Caki2 (cell line): Measurements from ENCODE around the gene MARK3. TPM values are rescaled to one million over a fixed set of nuclear protein-coding genes. Genes with fewer than 3 reads are reported as not detected.
"Not testable (repeated sequence)": the region's sequence is repeated elsewhere in the genome, so short reads cannot be mapped to it uniquely, and the experiment has no call there.

Experiments used
- DNase-seq: peaks from one replicate; pipeline ENCODE4 v3.0.0-alpha.2; 2015; ENCODE audit warnings: low read depth
- in situ Hi-C: cut with HindIII; loops from 2 replicates; pipeline ENCODE4 v1.10.0; 2016; ENCODE audit warnings: low sequenced_read_pairs, low pct_unique_long_range_greater_than_20kb, mixed read lengths
- total RNA-seq: library from RNA; depleted of rRNA; stranded (reverse); fragments of >200 nt; shearing (Covaris generic); gene quantifications from 2 replicates; pipeline ENCODE4 v1.2.3, GENCODE V29; 2014; ENCODE audit warnings: low replicate concordance; rRNA removed

MARK3 gene
- 17.7 and 17.8 TPM in 2 replicates for total RNA-seq

GRCh38 chr14:103385152-103385928 is at the start of gene MARK3:
Gene MARK3 (plus strand): TSS chr14:103385415. CDS start chr14:103386030, 615 bp downstream.
- in situ Hi-C loops, result no loop called here
- DNase-seq, result peak; percentile 91

DNA sequence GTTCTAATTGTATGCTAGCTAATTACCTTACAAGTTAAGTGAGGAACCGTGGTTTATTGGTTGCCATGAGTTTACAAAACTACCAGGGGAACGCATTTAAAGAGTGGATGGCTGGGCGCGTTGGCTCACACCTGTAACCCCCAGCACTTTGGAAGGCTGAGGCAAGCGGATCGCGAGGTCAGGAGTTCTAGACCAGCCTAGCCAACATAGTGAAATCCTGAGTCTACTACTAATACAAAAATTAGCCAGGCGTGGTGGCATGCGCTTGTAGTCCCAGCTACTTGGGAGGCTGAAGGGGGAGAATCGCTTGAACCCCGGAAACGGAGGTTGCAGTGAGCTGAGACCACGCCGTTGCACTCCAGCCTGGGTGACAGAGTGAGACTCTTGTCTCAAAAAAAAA is 49.0 kb upstream of the MARK3 start:
- no peak for DNase-seq
- in situ Hi-C loops, result no loop called here

GRCh38 chr14:103337794-103338193 is 47.4 kb upstream of the MARK3 start:
- in situ Hi-C loops, result no loop called here
- no peak for DNase-seq

GRCh38 chr14:103339561-103339960 is 45.7 kb upstream of the MARK3 start:
- no peak for DNase-seq
- in situ Hi-C loops, result no loop called here

GRCh38 chr14:103340480-103341212 is 44.6 kb upstream of the MARK3 start:
- in situ Hi-C loops, result no loop called here
- no peak for DNase-seq

DNA sequence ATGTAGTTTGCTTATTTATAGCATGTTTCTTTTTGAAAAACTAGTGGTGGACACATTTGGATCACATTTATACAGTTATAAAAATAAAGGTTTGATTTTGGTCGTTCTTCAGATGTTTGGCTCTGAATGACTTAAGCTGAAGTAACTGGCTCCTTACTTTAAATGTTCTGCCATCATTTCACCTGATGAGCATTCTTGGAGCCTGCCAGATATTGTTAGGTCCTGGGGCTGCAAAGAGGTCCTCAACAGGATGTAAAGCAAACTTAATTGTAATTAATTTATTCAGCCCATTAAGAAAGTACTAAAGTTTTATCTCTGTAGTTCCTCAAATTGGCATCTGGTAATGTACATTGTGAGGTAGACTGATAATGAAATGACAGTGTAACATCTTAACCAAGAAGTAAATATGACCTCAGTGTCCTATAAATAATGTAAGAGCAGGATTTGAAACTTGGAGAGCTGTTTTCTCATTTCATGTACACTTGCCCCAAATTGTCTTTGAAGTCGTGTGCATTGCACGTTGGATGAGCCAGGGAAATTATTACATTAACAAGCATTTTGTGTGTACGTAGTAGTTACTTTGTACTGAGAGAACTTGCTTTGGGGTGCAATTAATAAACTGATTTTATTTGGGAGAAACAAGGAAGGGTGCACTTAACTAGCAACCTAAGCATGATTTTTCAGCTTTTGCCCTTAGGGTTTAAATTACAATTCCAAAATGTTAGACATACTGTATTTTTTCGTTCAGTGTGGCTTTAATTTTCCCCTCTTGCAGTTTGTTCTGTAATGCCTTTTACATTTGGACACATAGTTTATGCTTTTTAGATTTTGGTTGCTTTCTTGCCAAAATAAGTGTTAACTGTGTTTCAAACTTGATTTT is 43.7 kb upstream of the MARK3 start:
- in situ Hi-C loops, result no loop called here
- no peak for DNase-seq

GRCh38 chr14:103343164-103343879 is 41.9 kb upstream of the MARK3 start:
- no peak for DNase-seq
- in situ Hi-C loops, result no loop called here

DNA sequence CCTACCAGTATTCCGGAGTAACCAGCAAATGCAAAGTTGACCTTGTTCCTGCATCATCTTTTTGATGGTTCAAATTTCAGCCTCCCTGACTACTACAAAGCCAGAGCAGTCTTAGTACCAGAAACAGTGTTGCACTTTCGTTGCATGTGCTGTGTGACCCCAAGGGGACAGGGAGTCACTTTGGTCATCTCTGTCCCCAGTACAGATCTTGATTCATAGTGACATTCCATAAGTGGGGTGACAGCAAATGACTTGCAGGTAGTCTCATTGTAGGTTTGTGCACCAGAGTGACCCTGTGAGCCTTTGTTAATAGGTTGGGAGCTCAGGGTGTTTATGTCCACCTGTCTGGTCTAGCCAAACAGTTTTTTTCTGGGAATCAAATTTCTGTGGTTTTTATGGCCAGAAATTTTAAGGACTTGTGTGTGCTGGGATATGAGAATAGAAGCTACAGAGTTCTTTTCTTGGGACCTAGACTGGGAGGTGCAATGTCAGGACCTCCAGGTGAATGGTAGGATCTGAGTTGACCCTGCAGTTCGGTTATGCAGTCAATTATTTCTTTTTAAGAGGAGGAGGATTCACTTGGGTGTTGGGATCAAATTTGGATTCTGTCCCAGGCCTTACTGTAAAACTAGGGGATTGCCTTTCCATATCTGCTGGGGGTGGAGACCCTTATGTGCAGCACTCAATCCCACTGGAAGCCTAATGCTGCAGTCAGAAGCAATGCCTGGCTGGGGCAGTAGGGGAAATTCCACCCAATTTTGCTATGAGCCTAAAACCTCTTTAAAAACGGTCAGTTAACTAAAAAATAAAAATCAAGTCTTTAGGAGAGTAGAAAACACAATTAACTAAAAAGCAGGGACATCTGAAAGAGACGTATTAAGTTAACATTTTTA is 41.1 kb upstream of the MARK3 start:
- no peak for DNase-seq
- in situ Hi-C loops, result no loop called here

- in situ Hi-C loops, result no loop called here
- DNase-seq, result no peak
Measured at GRCh38 chr14:103346286-103346685, 38.9 kb upstream of the MARK3 start.

DNA sequence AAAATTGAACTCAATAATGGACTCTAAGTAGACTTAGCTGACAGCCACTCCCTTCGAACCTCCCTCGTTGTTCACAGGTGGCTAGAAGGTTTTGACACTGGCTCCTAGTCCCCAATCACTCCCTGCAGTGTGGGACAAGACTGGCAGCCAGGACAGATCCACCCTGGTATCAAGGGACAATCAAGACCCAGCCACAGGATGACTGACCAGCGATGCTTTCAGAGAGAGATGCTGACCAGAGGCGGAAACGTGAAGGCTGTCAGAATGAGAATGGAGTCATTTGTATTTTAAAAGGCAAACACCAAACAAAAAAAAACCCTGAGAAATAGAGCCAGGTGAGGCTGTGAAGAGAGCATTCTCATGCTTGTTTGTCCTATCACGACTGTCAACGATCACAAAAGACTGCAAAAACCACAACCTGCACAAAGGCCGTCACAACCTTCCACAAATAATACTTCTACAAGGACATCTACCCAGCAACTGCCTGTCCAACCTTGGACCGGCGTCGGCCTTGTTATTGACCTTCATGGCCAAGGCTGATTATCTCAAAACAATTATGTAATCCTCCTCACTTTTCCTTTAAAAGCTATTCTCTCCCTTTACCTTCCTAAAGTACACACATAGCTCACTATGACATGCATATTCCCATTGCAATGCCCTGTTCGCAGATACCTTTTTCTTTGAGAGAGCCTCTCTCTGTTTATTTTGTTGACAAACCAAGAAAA is 38.0 kb upstream of the MARK3 start:
- DNase-seq, result no peak
- in situ Hi-C loops, result no loop called here

GRCh38 chr14:103348154-103348553 is 37.1 kb upstream of the MARK3 start:
- no peak for DNase-seq
- in situ Hi-C loops, result no loop called here

- in situ Hi-C loops, result no loop called here
- no peak for DNase-seq
Measured at GRCh38 chr14:103349982-103350381, 35.2 kb upstream of the MARK3 start.

GRCh38 chr14:103353362-103353761 is 31.9 kb upstream of the MARK3 start:
- in situ Hi-C loops, result no loop called here
- DNase-seq, result no peak

- in situ Hi-C loops, result no loop called here
- no peak for DNase-seq
Measured at GRCh38 chr14:103354141-103354540, 31.1 kb upstream of the MARK3 start.

DNA sequence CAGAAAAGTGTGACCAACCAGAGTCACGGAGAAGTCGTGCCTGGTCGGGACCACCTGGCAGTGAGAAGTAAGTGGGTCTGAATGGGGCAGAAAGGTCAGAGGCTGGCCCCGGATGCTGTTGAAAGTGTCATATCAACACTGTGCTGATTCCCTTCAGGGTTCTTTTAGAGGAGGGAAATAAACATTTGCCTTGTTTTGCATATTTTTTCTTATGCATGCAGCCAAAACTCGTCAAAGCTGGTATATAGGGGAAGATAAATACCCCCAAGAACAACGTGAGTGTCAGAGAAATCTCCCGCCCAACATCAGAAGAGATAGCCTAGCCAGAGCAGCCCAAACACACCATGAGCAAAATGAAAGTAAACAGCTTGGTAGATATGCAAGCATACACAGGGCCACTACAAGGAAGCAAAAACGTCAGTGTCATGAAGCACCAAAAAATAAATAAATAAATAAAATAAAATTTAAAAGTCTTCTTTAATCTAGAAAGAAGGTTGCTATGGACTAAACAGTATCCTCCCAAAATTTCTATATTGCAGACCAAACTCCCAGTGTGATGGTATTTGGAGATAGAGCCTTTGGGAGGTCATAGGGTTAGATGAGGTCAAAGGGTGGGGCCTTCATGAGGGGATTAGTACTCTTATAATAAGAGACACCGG is 29.1 kb upstream of the MARK3 start:
- DNase-seq, result no peak
- in situ Hi-C loops, result no loop called here

- in situ Hi-C loops, DNase-seq: not testable (repeated sequence)
Measured at GRCh38 chr14:103357552-103357951, 27.7 kb upstream of the MARK3 start.
